Neural cell (in vitro differentiated cells): ENCODE results near the gene SRSF1.

Experiments
- CTCF ChIP-seq: fragments of 450-650 bp; IDR thresholded peaks from 2 replicates; pipeline ENCODE4 v1.5.1; 2014; ENCODE audit warnings: antibody characterized with exemption, mild to moderate bottlenecking, moderate library complexity; ENCODE audit not compliant: poor library complexity, severe bottlenecking
- EP300 ChIP-seq: fragments of 450-650 bp; conservative IDR thresholded peaks from 2 replicates; pipeline ENCODE4 v1.6.1; 2014; ENCODE audit warnings: antibody characterized with exemption, mild to moderate bottlenecking, moderate library complexity; ENCODE audit not compliant: poor library complexity, severe bottlenecking
- EZH2 ChIP-seq: fragments of 200-600, 300-800 bp; shearing (Covaris generic), sonication (generic); IDR thresholded peaks from 2 replicates; pipeline ENCODE4 v1.6.1; 2014; ENCODE audit warnings: antibody characterized with exemption, low read length, borderline replicate concordance, mild to moderate bottlenecking; ENCODE audit not compliant: insufficient read depth, poor library complexity, severe bottlenecking
- MXI1 ChIP-seq: fragments of 450-650 bp; conservative IDR thresholded peaks from 2 replicates; pipeline ENCODE4 v1.6.1; 2014; ENCODE audit warnings: antibody characterized with exemption, mild to moderate bottlenecking; ENCODE audit not compliant: poor library complexity, severe bottlenecking
- POLR2AphosphoS5 ChIP-seq: IDR thresholded peaks from 2 replicates; pipeline ENCODE4 v1.6.1; 2012
- RAD21 ChIP-seq: fragments of 450-650 bp; conservative IDR thresholded peaks from 2 replicates; pipeline ENCODE4 v1.6.1; 2014; ENCODE audit warnings: antibody characterized with exemption, mild to moderate bottlenecking, moderate library complexity
- REST ChIP-seq: IDR thresholded peaks from 2 replicates; pipeline ENCODE4 v1.6.1; 2012; ENCODE audit warnings: borderline replicate concordance
- SMC3 ChIP-seq: fragments of 450-650 bp; conservative IDR thresholded peaks from 2 replicates; pipeline ENCODE4 v1.6.1; 2014; ENCODE audit warnings: antibody characterized with exemption, mild to moderate bottlenecking, moderate library complexity; ENCODE audit not compliant: poor library complexity
- TAF1 ChIP-seq: IDR thresholded peaks from 2 replicates; pipeline ENCODE4 v1.6.1; 2012; ENCODE audit warnings: low read depth

GRCh38 chr17:58052407-58052806, 45.4 kb upstream of the SRSF1 start:
- TF ChIP-seq CTCF (no peak), RAD21 (no peak), EP300 (no peak), POLR2AphosphoS5 (no peak), TAF1 (no peak), EZH2 (no peak), MXI1 (no peak), REST (no peak), SMC3 (no peak)
